Stimulated activated CD8-positive, alpha-beta memory T cell treated with anti-CD3 and anti-CD28 coated beads, Interleukin-12 subunit alpha, Interleukin-12 subunit beta, amount 100 ng/mL, for 24 hours (primary cell): ENCODE measurements around the gene USP7.
"Not testable (repeated sequence)": the region's sequence is repeated elsewhere in the genome, so short reads cannot be mapped to it uniquely, and the experiment has no call there.

ENCODE experiments used
- DNase-seq: peaks from one replicate; pipeline ENCODE4 v3.0.0-alpha.2; 2020; ENCODE audit errors: extremely low read depth

The USP7 gene

GRCh38 chr16:8972843-8973586 lies 9.3 kb upstream of the USP7 start:
- no peak for DNase-seq

- no peak for DNase-seq
These were observed 7.7 kb upstream of the USP7 start for GRCh38 chr16:8971416-8971815.

GRCh38 chr16:8969202-8969897 lies 5.6 kb upstream of the USP7 start:
- DNase-seq = not testable (repeated sequence)

DNA sequence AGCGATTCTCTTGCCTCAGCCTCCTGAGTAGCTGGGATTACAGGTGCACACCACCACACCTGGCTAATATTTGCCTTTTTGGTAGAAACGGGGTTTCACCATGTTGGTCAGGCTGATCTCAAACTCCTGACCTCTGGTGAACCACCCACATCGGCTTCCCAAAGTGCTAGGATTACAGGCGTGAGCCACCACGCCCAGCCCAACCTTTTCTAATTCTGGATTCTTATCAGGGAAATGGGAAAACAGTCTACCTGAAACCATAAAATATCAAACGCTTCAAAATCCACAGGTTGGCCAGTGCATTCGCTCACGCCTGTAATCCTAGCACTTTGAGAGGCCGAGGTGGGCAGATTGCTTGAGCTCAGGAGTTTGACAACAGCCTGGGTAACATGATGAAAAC lies 4.3 kb upstream of the USP7 start:
- not testable (repeated sequence) for DNase-seq

DNA sequence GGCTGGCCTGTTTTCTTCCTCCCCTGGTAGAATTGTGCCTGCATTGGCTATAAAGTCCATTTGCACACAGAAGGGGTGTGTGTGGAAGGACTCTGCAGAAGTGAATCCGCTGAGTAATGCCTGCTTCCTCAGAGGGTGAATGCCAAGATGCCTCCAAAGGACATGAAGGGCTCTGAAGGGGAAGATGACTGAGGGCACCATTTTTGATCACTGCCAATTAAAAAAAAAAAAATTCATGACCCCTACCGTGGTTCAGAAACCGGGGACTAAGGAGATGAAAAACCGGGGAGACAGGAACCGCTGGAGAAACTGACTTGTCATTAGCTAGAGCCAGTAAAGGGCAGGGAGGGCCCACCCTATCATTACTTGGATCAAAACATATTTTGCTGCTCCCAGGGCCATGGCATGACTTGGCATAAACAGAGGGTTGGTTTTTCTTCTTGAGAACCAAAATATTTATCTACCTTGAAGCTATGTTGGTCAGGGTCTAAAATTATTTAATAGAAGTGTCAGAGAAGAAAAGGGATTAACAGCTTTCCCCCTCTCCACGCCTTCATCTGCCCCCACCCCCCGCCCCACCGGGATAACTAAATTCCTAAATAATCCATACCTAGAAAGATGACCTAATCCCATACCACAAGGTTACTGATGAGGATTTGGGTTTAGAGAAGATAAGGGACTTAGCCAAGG lies 3.6 kb upstream of the USP7 start:
- DNase-seq = no peak

GRCh38 chr16:8966817-8967131 lies 3.1 kb upstream of the USP7 start:
- DNase-seq = no peak

DNA sequence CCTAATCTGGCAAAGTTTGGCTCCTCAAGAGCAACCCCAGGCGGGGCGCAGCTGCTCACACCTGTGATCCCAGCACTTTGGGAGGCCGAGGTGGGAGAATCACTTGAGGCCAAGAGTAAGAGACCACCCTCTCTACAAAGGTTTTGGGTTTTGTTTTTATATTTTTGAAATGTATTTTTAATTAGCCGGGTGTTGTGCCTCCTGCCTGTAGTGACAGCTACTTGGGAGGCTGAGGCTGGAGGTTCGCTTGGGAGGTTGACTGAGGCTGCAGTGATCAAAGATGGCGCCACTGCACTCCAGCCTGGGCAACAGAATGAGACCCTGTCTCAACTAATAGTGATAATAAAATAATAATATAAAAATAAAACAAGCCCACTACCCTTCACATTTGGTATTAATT lies 756 bp upstream of the USP7 start:
- DNase-seq = no peak

DNA sequence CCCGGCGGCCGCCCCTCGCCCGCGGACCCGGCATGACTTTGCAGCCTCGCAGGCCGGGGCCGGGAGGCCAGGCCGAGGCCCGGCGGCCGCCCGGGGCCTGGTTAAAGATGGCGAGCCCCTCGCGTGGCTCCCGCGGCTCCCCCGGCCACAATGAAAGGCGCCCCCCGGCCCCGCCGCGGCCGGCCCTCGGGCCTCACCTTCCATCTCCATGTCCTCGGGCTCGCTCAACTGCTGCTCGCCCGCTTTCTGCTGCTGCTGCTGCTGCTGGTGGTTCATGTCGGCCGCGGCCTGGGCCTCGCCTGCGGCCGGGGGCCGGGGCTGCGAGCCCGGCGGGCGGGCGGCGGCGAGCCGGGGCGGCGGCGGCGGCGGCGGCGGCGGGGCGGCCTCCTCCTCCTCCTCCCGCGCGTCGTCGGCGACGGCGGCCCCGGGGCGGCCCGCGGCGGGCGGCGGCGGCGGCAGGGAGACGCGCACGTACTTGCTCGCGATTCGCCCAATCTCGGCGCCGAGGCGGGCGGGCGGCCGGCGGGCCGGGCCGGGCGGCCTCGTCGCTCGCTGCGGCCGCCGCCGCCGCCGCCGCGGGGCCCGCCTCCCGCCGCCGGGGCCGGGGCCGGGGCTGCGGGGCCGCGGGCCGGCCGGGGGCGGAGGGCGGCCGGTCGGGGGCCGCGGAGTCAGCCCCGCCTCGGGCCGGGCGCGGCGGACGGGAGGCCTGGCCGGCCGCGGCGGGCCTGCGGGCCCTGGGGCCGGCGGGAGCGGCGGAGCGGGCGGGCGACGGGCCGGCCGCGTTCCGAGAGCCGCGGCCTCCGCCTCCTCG lies 491 bp downstream of the USP7 start:
- DNase-seq = no peak

GRCh38 chr16:8962393-8963009 lies 1.2 kb downstream of the USP7 start:
- no peak for DNase-seq

DNA sequence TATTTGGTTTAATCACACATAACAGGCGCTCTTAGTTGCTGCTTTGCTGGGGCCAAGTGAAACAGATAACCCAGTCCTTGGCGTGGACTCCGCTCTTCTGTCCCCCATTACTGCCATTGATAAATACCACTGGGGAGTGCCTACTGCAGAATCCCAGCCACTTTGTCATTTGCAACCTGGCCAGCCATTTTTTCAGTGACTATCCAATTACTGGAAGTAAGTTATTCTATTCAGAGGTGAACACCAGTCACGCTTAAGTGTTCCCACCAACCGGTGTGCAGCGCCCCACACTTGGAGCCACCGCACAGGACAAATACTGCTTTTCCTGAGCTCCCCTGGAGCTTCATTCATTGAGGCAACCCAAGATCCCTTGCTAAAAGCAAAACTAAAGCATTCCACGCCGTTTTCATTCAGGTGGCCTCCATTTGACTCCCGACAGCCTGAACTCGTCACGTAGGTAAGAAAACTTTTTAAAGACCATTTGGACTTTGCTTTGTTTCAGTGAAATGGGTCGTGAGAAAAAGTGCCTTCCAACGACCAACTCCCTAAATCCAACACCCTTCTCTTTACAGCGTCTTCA lies 1.8 kb downstream of the USP7 start:
- no peak for DNase-seq

DNA sequence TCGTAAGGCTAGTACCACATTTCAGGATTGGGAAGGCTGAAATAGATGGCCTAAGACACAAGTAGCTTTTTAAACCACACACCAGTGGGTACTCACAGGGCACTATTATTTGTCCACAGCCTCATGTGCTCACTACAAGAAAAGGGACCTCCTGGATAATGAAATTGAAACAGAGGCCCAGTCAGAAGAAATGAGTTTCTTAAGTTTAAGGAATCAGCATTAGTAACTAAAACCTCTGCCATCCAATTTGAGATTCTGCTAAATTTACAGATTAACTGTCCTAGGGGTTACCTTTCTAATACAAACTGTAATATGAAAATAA lies 3.0 kb downstream of the USP7 start:
- DNase-seq = no peak

- DNase-seq = no peak
These were observed 3.6 kb downstream of the USP7 start for GRCh38 chr16:8959921-8960787.

- DNase-seq = no peak
These were observed 5.2 kb downstream of the USP7 start for GRCh38 chr16:8958344-8959167.

DNA sequence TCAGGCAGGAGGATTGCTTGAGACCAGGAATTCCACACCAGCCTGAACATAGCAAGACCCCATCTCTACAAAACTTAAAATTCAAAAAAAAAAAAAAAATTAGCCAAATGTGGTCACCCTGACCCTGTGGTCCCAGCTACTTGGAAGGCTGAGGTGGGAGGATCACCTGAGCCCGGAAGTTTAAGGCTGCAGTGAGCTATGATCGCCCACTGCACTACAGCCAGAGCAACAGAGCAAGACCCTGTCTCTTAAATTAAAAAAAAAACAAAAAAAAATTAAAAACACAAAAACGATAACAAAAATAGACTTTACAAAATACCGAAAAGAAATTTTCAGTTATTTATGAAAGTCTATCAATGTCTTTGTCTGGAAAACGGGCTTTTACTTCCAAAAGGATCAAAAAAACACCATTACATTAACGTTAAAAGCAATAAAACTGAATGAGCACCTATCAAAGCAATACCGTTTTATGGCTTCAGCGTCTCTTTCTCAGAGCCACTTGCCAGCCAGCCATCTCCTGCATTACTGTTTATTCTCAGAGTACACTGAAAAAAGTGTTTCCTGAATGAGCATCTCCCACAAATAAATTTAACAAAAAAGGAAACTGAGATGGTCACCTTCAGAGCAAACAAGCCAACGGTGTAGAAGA lies 6.1 kb downstream of the USP7 start:
- DNase-seq = no peak

GRCh38 chr16:8957063-8957397 lies 6.7 kb downstream of the USP7 start:
- DNase-seq = no peak

GRCh38 chr16:8956265-8957062 lies 7.2 kb downstream of the USP7 start:
- DNase-seq = no peak

GRCh38 chr16:8955828-8956227 lies 7.9 kb downstream of the USP7 start:
- no peak for DNase-seq

DNA sequence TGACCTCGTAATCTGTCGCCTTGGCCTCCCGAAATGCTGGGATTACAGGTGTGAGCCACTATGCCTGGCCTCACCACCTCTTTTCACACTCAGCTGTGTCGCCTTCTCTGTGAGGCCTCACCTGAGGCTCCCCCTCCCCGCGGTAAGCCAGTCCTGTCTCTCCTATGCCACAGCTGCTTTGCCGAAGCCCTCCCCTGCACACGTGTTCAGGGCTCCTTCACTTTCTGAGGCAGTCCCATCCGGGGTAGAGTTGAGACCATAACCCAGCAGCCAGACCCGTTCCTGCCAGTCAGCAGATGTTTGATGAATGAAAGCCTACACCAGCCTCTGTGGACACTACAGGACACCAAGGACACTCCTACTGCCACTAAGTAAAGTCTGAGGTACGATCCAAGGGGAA lies 10.6 kb downstream of the USP7 start:
- no peak for DNase-seq
